ENCODE measurements around the gene CAMSAP3. TPM values are rescaled to one million over a fixed set of nuclear protein-coding genes. Genes with fewer than 3 reads are reported as not detected.

CAMSAP3 gene
- total RNA-seq, 1 donor from 2014 or later = not detected

- no peaks in the 10 kb centered on the region for H3K36me3 ChIP-seq (ENCODE audit: control insufficient read depth in 3 of 3, insufficient read depth in 3 of 3, low read length in 3 of 3)
- peaks cover 21 to 28% (median 26%) of the 10 kb centered on the region in 3 donors for H3K27me3 ChIP-seq (ENCODE audit: control insufficient read depth in 3 of 3, insufficient read depth in 3 of 3, low read length in 3 of 3)
- no peaks in the 10 kb centered on the region for H3K4me1 ChIP-seq (ENCODE audit: control insufficient read depth in 3 of 3, insufficient read depth in 3 of 3, low read length in 3 of 3)
- no peak overlapping the region for H3K4me3 ChIP-seq (ENCODE audit: low read length in 3 of 3)
- no peak overlapping the region for H3K27ac ChIP-seq (ENCODE audit: low read depth, low read length)
- no peaks in the 10 kb centered on the region for H3K9me3 ChIP-seq (ENCODE audit: control insufficient read depth in 3 of 3, low read length in 3 of 3)
- no peak overlapping the region for H3K9ac ChIP-seq (ENCODE audit: low read depth in 1 of 3, low read length in 3 of 3)
Observed at GRCh38 chr19:7602240-7602934, 6.7 kb downstream of the CAMSAP3 start.

- Histone ChIP-seq H3K9ac (ENCODE audit: low read depth in 1 of 3, low read length in 3 of 3) (no peak overlapping the region), H3K9me3 (ENCODE audit: control insufficient read depth in 3 of 3, low read length in 3 of 3) (no peaks in the 10 kb centered on the region), H3K4me3 (ENCODE audit: low read length in 3 of 3) (no peak overlapping the region), H3K27ac (ENCODE audit: low read depth, low read length) (no peak overlapping the region), H3K4me1 (ENCODE audit: control insufficient read depth in 3 of 3, insufficient read depth in 3 of 3, low read length in 3 of 3) (no peaks in the 10 kb centered on the region), H3K36me3 (ENCODE audit: control insufficient read depth in 3 of 3, insufficient read depth in 3 of 3, low read length in 3 of 3) (no peaks in the 10 kb centered on the region), H3K27me3 (ENCODE audit: control insufficient read depth in 3 of 3, insufficient read depth in 3 of 3, low read length in 3 of 3) (peaks cover 15 to 22% (median 20%) of the 10 kb centered on the region in 3 donors)
Observed at GRCh38 chr19:7602935-7603497, 7.4 kb downstream of the CAMSAP3 start.

- Histone ChIP-seq H3K9me3 (ENCODE audit: control insufficient read depth in 3 of 3, low read length in 3 of 3) (no peaks in the 10 kb centered on the region), H3K27ac (ENCODE audit: low read depth, low read length) (no peak overlapping the region), H3K4me3 (ENCODE audit: low read length in 3 of 3) (no peak overlapping the region), H3K9ac (ENCODE audit: low read depth in 1 of 3, low read length in 3 of 3) (no peak overlapping the region), H3K4me1 (ENCODE audit: control insufficient read depth in 3 of 3, insufficient read depth in 3 of 3, low read length in 3 of 3) (no peaks in the 10 kb centered on the region), H3K27me3 (ENCODE audit: control insufficient read depth in 3 of 3, insufficient read depth in 3 of 3, low read length in 3 of 3) (peaks cover 14 to 17% (median 15%) of the 10 kb centered on the region in 3 donors), H3K36me3 (ENCODE audit: control insufficient read depth in 3 of 3, insufficient read depth in 3 of 3, low read length in 3 of 3) (no peaks in the 10 kb centered on the region)
Observed at GRCh38 chr19:7603919-7604318, 8.3 kb downstream of the CAMSAP3 start.

- H3K27ac ChIP-seq (ENCODE audit: low read depth, low read length) = no peak overlapping the region
- no peaks in the 10 kb centered on the region for H3K36me3 ChIP-seq (ENCODE audit: control insufficient read depth in 3 of 3, insufficient read depth in 3 of 3, low read length in 3 of 3)
- no peak overlapping the region for H3K4me3 ChIP-seq (ENCODE audit: low read length in 3 of 3)
- H3K9ac ChIP-seq (ENCODE audit: low read depth in 1 of 3, low read length in 3 of 3) = no peak overlapping the region
- no peaks in the 10 kb centered on the region for H3K4me1 ChIP-seq (ENCODE audit: control insufficient read depth in 3 of 3, insufficient read depth in 3 of 3, low read length in 3 of 3)
- H3K27me3 ChIP-seq (ENCODE audit: control insufficient read depth in 3 of 3, insufficient read depth in 3 of 3, low read length in 3 of 3) = peaks cover 14 to 17% (median 15%) of the 10 kb centered on the region in 3 donors
- no peaks in the 10 kb centered on the region for H3K9me3 ChIP-seq (ENCODE audit: control insufficient read depth in 3 of 3, low read length in 3 of 3)
Observed at GRCh38 chr19:7605490-7606222, 10.0 kb downstream of the CAMSAP3 start.

GRCh38 chr19:7606289-7606688 is 10.6 kb downstream of the CAMSAP3 start:
- H3K9me3 ChIP-seq (ENCODE audit: control insufficient read depth in 3 of 3, low read length in 3 of 3) = no peaks in the 10 kb centered on the region
- H3K9ac ChIP-seq (ENCODE audit: low read depth in 1 of 3, low read length in 3 of 3) = no peak overlapping the region
- H3K4me3 ChIP-seq (ENCODE audit: low read length in 3 of 3) = no peak overlapping the region
- peaks cover 14 to 15% (median 14%) of the 10 kb centered on the region in 3 donors for H3K27me3 ChIP-seq (ENCODE audit: control insufficient read depth in 3 of 3, insufficient read depth in 3 of 3, low read length in 3 of 3)
- no peak overlapping the region for H3K27ac ChIP-seq (ENCODE audit: low read depth, low read length)
- no peaks in the 10 kb centered on the region for H3K36me3 ChIP-seq (ENCODE audit: control insufficient read depth in 3 of 3, insufficient read depth in 3 of 3, low read length in 3 of 3)
- no peaks in the 10 kb centered on the region for H3K4me1 ChIP-seq (ENCODE audit: control insufficient read depth in 3 of 3, insufficient read depth in 3 of 3, low read length in 3 of 3)

- no peak overlapping the region for H3K9ac ChIP-seq (ENCODE audit: low read depth in 1 of 3, low read length in 3 of 3)
- H3K4me1 ChIP-seq (ENCODE audit: control insufficient read depth in 3 of 3, insufficient read depth in 3 of 3, low read length in 3 of 3) = no peaks in the 10 kb centered on the region
- no peaks in the 10 kb centered on the region for H3K36me3 ChIP-seq (ENCODE audit: control insufficient read depth in 3 of 3, insufficient read depth in 3 of 3, low read length in 3 of 3)
- H3K27ac ChIP-seq (ENCODE audit: low read depth, low read length) = no peak overlapping the region
- no peak overlapping the region for H3K4me3 ChIP-seq (ENCODE audit: low read length in 3 of 3)
- H3K27me3 ChIP-seq (ENCODE audit: control insufficient read depth in 3 of 3, insufficient read depth in 3 of 3, low read length in 3 of 3) = peaks cover 10 to 14% (median 11%) of the 10 kb centered on the region in 3 donors
- H3K9me3 ChIP-seq (ENCODE audit: control insufficient read depth in 3 of 3, low read length in 3 of 3) = no peaks in the 10 kb centered on the region
Observed at GRCh38 chr19:7607212-7607873, 11.7 kb downstream of the CAMSAP3 start.

- Histone ChIP-seq H3K36me3 (ENCODE audit: control insufficient read depth in 3 of 3, insufficient read depth in 3 of 3, low read length in 3 of 3) (no peaks in the 10 kb centered on the region), H3K4me3 (ENCODE audit: low read length in 3 of 3) (no peak overlapping the region)
Observed at GRCh38 chr19:7607874-7608560, 12.4 kb downstream of the CAMSAP3 start.

GRCh38 chr19:7610491-7611240 is 15.0 kb downstream of the CAMSAP3 start:
- Histone ChIP-seq H3K36me3 (ENCODE audit: control insufficient read depth in 3 of 3, insufficient read depth in 3 of 3, low read length in 3 of 3) (no peaks in the 10 kb centered on the region), H3K27ac (ENCODE audit: low read depth, low read length) (no peak overlapping the region), H3K27me3 (ENCODE audit: control insufficient read depth in 3 of 3, insufficient read depth in 3 of 3, low read length in 3 of 3) (peaks cover 0 to 5% (median 0%) of the 10 kb centered on the region in 3 donors), H3K9ac (ENCODE audit: low read depth in 1 of 3, low read length in 3 of 3) (no peak overlapping the region), H3K9me3 (ENCODE audit: control insufficient read depth in 3 of 3, low read length in 3 of 3) (no peaks in the 10 kb centered on the region), H3K4me3 (ENCODE audit: low read length in 3 of 3) (no peak overlapping the region), H3K4me1 (ENCODE audit: control insufficient read depth in 3 of 3, insufficient read depth in 3 of 3, low read length in 3 of 3) (no peaks in the 10 kb centered on the region)

More at GRCh38 chr19:7607874-7608560, 12.4 kb downstream of the CAMSAP3 start:
- Histone ChIP-seq H3K27me3 (ENCODE audit: control insufficient read depth in 3 of 3, insufficient read depth in 3 of 3, low read length in 3 of 3) (peaks cover 10 to 14% (median 11%) of the 10 kb centered on the region in 3 donors), H3K27ac (ENCODE audit: low read depth, low read length) (no peak overlapping the region), H3K9ac (ENCODE audit: low read depth in 1 of 3, low read length in 3 of 3) (no peak overlapping the region), H3K9me3 (ENCODE audit: control insufficient read depth in 3 of 3, low read length in 3 of 3) (no peaks in the 10 kb centered on the region), H3K4me1 (ENCODE audit: control insufficient read depth in 3 of 3, insufficient read depth in 3 of 3, low read length in 3 of 3) (no peaks in the 10 kb centered on the region)
